SK-N-SH (cell line): ENCODE measurements around the gene KRT32.

ENCODE experiments used
- CTCF ChIP-seq: fragments of 200-600 bp; sonication (generic); IDR thresholded peaks from 2 replicates; pipeline ENCODE4 v1.6.1; 2017; ENCODE audit warnings: antibody characterized with exemption, mild to moderate bottlenecking, moderate library complexity
- EP300 ChIP-seq, 2 experiments: IDR thresholded peaks; 2 replicates each; pipeline versions ENCODE4 v1.4.0 to v1.6.1; 2012; ENCODE audit warnings: borderline replicate concordance in 1 of 2, low read depth in 1 of 2, low read length in 1 of 2
- FOXJ3 ChIP-seq: sonication (generic); formaldehyde crosslinking; IDR thresholded peaks from 2 replicates; pipeline ENCODE4 v1.5.1; 2020; ENCODE audit warnings: mild to moderate bottlenecking, missing genetic modification reagents
- PBX3 ChIP-seq: IDR thresholded peaks from 2 replicates; pipeline ENCODE4; 2012
- RAD21 ChIP-seq: IDR thresholded peaks from 2 replicates; pipeline ENCODE4 v1.6.1; 2012; ENCODE audit warnings: mild to moderate bottlenecking, low read length
- RFX5 ChIP-seq: IDR thresholded peaks from 2 replicates; pipeline ENCODE4 v1.6.1; 2012; ENCODE audit warnings: mild to moderate bottlenecking, improper control_type of control experiment, low read length
- SIN3A ChIP-seq: IDR thresholded peaks from 2 replicates; pipeline ENCODE4 v1.6.1; 2012; ENCODE audit warnings: low read depth, mild to moderate bottlenecking, low read length, moderate library complexity, borderline replicate concordance
- YY1 ChIP-seq: IDR thresholded peaks from 2 replicates; pipeline ENCODE4 v1.4.0; 2012; ENCODE audit warnings: low read depth, mild to moderate bottlenecking
- TF ChIP-seq, protein P1 (sequence below): IDR thresholded peaks from 2 replicates; pipeline ENCODE4 v1.6.1; 2012; ENCODE audit warnings: mild to moderate bottlenecking, low read depth, low read length, moderate library complexity
- TF ChIP-seq, protein P2 (sequence below): fragments of 150-350 bp; IDR thresholded peaks from 2 replicates; pipeline ENCODE4 v1.6.1; 2017; ENCODE audit warnings: antibody characterized with exemption, low read length, low read depth, borderline replicate concordance
- TF ChIP-seq, protein P3 (sequence below): IDR thresholded peaks from 2 replicates; pipeline ENCODE4 v1.4.0; 2012; ENCODE audit warnings: low read depth

GRCh38 chr17:41413353-41413957 is 53.7 kb downstream of the KRT32 start:
- no peak for TF ChIP-seq CTCF
- TF ChIP-seq EP300 (IDR thresholded peaks at IDR 0.05; ENCODE audit: borderline replicate concordance in 1 of 2, low read depth in 1 of 2, low read length in 1 of 2), result no peak
- TF ChIP-seq, protein P1, sequence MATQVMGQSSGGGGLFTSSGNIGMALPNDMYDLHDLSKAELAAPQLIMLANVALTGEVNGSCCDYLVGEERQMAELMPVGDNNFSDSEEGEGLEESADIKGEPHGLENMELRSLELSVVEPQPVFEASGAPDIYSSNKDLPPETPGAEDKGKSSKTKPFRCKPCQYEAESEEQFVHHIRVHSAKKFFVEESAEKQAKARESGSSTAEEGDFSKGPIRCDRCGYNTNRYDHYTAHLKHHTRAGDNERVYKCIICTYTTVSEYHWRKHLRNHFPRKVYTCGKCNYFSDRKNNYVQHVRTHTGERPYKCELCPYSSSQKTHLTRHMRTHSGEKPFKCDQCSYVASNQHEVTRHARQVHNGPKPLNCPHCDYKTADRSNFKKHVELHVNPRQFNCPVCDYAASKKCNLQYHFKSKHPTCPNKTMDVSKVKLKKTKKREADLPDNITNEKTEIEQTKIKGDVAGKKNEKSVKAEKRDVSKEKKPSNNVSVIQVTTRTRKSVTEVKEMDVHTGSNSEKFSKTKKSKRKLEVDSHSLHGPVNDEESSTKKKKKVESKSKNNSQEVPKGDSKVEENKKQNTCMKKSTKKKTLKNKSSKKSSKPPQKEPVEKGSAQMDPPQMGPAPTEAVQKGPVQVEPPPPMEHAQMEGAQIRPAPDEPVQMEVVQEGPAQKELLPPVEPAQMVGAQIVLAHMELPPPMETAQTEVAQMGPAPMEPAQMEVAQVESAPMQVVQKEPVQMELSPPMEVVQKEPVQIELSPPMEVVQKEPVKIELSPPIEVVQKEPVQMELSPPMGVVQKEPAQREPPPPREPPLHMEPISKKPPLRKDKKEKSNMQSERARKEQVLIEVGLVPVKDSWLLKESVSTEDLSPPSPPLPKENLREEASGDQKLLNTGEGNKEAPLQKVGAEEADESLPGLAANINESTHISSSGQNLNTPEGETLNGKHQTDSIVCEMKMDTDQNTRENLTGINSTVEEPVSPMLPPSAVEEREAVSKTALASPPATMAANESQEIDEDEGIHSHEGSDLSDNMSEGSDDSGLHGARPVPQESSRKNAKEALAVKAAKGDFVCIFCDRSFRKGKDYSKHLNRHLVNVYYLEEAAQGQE, result no peak
- TF ChIP-seq, protein P2, sequence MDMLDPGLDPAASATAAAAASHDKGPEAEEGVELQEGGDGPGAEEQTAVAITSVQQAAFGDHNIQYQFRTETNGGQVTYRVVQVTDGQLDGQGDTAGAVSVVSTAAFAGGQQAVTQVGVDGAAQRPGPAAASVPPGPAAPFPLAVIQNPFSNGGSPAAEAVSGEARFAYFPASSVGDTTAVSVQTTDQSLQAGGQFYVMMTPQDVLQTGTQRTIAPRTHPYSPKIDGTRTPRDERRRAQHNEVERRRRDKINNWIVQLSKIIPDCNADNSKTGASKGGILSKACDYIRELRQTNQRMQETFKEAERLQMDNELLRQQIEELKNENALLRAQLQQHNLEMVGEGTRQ, result no peak
- TF ChIP-seq, protein P3, sequence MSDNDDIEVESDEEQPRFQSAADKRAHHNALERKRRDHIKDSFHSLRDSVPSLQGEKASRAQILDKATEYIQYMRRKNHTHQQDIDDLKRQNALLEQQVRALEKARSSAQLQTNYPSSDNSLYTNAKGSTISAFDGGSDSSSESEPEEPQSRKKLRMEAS, result no peak
- TF ChIP-seq PBX3, result no peak
- no peak for TF ChIP-seq RAD21
- no peak for TF ChIP-seq FOXJ3
- TF ChIP-seq SIN3A, result no peak
- no peak for TF ChIP-seq YY1
- TF ChIP-seq RFX5, result no peak
